Measurements from ENCODE around the gene REG3G.

REG3G gene

DNA sequence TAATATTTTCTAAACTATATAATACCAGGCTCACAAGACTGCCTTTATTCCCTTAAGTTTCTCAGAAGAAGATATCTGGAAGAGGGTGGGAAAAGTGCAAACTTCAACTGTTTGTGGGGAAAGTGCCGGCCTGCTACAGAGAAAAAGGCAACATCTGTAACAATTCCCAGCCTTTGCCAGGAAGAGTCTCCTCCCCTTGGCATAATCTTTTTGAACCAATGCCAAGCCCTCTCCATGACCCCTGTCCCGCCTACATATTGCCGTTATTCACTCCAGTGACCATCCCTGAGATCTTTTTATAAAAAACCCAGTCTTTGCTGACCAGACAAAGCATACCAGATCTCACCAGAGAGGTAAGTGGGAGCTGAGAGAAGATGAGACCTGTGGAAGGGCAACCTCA is at the start of gene REG3G:
TSS of gene REG3G (plus strand) at position 282 of the 400 bp plus-strand sequence. CDS start 392 bp downstream, outside the sequence.
- no peak for DNase-seq

GRCh38 chr2:78977661-78978145 is 47.8 kb upstream of the REG3G start:
- DNase-seq = no peak

GRCh38 chr2:78978340-78978739 is 47.2 kb upstream of the REG3G start:
- no peak for DNase-seq

GRCh38 chr2:78979380-78980151 is 45.9 kb upstream of the REG3G start:
- no peak for DNase-seq

DNA sequence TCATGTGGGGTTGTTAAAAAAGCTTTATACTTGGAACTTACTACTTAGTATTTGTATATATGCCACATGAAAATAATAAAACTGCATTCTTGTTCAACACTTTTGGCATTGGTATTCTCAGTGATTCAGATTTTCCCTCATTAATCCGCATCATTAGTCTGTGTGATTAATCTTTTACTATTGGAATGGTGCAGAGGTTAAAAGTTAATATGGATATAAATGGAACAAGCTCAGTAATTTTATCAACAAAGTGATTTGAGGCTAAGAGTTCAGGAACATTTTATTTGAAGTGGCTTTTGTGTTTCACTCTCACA is 45.4 kb upstream of the REG3G start:
- no peak for DNase-seq

DNA sequence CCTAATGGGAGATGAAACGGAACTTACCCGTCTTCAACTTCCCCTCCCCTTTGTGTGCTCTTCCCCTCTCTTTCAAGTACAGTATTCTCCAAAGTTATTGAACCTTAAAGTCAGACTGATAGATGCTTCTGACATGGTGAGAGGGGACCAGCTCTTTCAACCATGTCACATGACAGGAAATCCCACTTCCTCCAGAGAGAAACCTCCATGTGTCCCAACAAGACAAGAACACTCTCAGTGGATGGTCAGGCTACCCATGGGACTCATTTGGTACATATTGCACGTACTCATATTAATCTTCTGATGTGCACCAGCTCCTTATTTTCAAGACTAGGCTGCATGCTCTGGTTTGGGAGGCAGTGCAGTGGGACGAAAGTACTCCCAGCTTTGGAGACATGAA is 44.6 kb upstream of the REG3G start:
- no peak for DNase-seq

DNA sequence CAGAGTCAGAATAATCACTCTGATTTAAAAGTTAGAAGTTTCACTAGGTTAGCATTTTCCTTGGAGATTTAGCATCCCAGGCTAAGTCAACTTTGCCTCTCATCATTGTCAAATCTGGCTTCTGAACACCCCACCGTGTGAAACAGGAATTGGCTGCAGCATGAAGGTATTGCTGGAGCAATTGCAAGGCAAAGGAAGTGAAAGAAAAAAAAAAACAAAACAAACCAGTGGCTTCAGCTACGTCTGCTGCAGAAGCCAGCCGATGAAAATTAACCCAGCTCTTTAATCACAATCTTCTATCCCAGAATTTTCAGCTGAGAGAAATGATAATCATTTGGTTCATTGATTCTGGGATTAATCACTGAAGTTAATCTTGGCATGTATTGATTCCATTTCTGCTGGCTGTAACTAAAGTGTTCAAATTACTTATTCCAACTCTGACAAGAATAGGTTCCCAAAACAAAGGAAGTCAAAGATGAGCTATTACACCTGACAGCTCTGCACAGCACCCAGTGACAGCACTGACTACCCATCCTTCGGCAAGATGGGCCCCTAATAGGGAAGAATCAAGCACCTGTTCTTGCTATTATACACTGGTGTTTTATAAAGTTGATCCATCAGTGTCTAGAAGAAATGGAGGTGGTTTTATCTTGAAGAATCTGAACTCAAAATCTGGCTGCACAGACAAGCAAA is 42.7 kb upstream of the REG3G start:
- DNase-seq = no peak

- no peak for DNase-seq
Observed at GRCh38 chr2:78984386-78984785, 41.1 kb upstream of the REG3G start.

GRCh38 chr2:78985558-78985957 is 39.9 kb upstream of the REG3G start:
- DNase-seq = no peak

DNA sequence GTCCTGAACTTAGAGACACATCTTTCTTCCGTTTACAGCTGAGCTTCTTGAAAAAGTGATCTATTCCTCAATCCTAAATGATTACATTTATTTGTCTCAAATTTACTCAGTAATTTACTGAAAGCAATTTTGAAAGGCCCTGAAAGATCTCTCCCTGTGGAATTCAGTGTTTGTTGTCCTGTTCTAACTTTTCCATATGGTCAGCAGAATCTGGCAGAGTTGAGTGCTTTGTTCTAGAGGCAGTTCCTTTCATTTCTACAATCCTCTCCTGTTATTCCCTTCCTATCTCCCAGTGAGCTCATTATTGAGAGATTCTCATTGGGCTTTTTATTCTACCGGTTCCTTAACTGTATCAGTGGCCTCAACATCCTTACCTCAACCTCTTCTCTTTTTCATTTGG is 36.5 kb upstream of the REG3G start:
- DNase-seq = no peak

GRCh38 chr2:78992451-78992806 is 33.1 kb upstream of the REG3G start:
- no peak for DNase-seq

DNA sequence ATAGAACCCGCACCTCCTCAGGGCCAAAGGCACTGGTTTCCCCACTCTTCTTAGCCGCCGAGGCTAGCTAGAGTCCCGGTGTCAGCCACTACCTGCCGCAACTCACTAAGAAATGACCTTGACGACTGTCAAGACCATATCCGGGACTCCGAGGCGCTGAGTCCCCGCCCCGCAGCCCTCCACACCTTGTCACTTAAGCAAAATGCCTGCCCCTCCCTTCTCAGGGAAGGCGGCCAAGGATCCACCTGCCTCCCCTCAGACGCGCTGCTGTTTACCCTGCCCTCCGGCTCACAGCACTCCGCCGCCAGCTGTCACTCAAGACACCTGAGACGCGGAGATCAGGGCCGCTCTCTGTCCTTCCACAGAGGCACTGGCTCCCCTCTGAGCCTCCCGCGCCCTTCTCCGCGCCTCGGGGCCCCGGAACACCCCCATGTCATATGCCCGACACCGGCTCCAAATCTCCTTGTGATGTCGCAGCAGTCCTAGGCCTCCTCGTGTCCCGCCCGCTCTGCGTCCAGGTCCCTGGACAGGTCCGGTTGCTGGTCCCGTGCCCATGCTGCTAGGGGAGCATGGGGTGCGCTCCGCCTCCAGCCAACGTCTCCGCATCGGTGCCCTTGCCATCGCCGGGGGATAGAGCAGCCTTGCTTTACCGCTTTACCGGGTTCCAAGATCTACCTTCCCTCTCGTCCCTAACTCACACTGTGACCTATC is 32.5 kb upstream of the REG3G start:
- DNase-seq = no peak

- no peak for DNase-seq
Observed at GRCh38 chr2:78993518-78994148, 31.9 kb upstream of the REG3G start.

- no peak for DNase-seq
Observed at GRCh38 chr2:78994789-78995188, 30.7 kb upstream of the REG3G start.

DNA sequence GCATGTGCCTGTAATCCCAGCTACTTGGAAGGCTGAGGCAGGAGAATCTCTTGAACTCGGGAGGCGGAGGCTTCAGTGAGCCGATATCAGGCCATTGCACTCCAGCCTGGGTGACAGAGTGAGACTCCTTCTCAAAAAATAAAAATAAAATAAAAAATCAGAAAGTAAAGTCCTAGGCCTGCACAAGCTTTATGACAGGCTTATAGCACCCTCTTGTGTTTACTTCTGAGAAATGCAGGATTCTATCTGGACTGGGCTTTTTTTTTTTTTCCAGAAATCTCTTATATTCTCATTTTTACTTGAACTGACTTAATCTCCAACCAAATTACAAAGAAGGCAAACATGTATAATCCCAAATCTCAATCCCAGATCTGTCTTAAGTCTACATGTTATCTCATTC is 26.1 kb upstream of the REG3G start:
- DNase-seq = no peak

GRCh38 chr2:79000008-79000576 is 25.4 kb upstream of the REG3G start:
- DNase-seq = no peak

GRCh38 chr2:79001285-79001684 is 24.2 kb upstream of the REG3G start:
- no peak for DNase-seq

DNA sequence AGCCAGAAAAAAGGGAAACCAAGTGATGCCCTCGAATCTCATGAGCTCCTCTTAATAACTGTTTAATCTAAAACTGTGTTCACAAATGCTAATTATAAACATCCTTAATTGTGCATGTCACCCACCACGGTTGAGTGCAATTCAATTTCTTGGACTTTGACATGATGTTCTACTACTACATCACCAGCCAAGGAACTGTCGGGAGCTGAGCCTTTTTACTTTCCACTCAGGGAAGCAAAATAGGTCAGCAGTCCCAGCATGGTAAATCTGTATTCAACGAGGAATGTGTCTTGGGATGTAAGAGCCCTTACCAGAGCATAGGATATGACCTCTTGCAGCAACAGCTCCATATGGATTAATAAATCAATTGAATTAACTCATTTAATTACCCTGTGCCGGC is 20.8 kb upstream of the REG3G start:
- no peak for DNase-seq

GRCh38 chr2:79005216-79005615 is 20.3 kb upstream of the REG3G start:
- DNase-seq = no peak

DNA sequence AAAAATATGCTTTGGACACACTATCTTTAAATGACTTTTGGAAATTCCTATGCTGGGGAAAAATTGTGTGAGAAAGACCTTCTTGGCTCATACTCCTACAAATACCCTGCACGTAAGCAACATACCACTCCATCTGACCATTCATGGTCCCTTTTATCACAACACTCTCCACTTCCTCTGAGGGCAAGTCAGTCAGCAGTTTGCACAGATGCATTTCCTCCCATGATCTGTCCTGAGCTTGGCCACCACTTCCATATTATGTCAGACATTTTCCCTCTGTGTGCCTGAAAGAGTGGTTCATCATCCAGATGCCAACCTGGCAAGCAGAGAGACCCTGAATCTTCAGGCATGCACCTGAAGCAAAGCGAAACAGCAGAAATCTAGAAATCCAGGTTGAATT is 16.1 kb upstream of the REG3G start:
- DNase-seq = no peak

DNA sequence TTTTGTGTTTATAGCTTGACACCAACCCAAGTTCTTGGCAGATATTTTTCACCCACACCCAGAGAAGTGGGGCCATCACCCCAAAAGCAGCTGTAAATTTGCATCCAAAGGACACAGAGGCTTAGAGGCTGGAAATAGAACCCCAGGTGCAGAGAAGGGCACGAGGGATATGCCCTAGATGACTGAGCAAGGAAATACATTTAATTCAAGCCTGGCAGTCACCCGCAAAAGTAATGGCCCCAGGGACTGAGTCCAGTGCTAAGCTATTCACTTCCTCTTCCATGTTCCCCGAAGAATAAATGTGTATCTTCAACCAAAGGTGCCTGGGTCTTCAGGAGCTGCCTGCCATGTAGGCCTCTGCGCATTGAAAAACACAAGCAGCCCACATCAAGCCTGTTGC is 14.0 kb upstream of the REG3G start:
- DNase-seq = no peak

DNA sequence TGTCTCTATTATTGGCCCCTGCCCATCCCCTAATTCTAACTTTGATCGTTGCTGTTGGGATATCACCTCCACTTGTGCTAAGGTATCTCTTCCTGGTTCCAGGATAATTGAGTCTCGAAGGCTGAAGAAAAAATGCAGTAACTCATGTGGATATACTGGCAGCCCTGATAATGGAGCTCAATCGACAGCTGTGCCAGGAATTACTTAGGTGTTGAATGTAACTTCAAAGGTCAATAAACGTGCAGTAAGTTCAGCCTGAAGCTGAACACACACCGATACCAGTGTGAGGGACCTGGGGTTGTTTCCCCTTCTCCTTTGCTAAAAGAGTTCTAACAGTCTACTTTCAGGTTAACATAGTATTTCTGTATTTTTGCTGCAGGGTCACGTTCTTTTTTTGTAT is 11.9 kb upstream of the REG3G start:
- no peak for DNase-seq

- no peak for DNase-seq
Observed at GRCh38 chr2:79016342-79016741, 9.2 kb upstream of the REG3G start.

Measured in EL (cell line).